Activated B cell treated with CpG ODN at 0.5 μM for 24 hours (primary cell): ENCODE data around the gene RHO. TPM values are rescaled to one million over a fixed set of nuclear protein-coding genes. Genes with fewer than 3 reads are reported as not detected.

Source experiments
- ATAC-seq: fragments of 200-7000 bp; cut with Tn5 transposase; one replicate; pipeline ENCODE4 v1.10.0; 2021; ENCODE audit warnings: low read depth, mild to moderate bottlenecking, moderate library complexity
- CTCF ChIA-PET: fragments of 350-600 bp; sonication (Branson Sonifier 250); formaldehyde crosslinking; loops from one replicate; lab custom pipeline; 2021; ENCODE audit warnings: antibody characterized with exemption; lab: Charles Lee
- POLR2A ChIA-PET: fragments of 350-600 bp; sonication (Branson Sonifier 250); formaldehyde crosslinking; loops from one replicate; lab custom pipeline; 2021; ENCODE audit warnings: antibody characterized with exemption; lab: Charles Lee
- DNase-seq: peaks from one replicate; pipeline ENCODE4 v3.0.0; 2022
- H3K27ac Mint-ChIP-seq: one replicate; pipeline ENCODE4 v1.8.0; 2020; ENCODE audit warnings: mixed read lengths
- H3K27me3 Mint-ChIP-seq: one replicate; pipeline ENCODE4 v1.8.0; 2021; ENCODE audit warnings: mixed read lengths
- H3K36me3 Mint-ChIP-seq: one replicate; pipeline ENCODE4 v1.8.0; 2021; ENCODE audit warnings: low read depth, mixed read lengths
- H3K4me1 Mint-ChIP-seq: one replicate; pipeline ENCODE4 v1.8.0; 2021; ENCODE audit warnings: mixed read lengths
- H3K4me3 Mint-ChIP-seq: one replicate; pipeline ENCODE4 v1.8.0; 2020; ENCODE audit warnings: mild to moderate bottlenecking, mixed read lengths
- H3K9me3 Mint-ChIP-seq: one replicate; pipeline ENCODE4 v1.8.0; 2020; ENCODE audit warnings: mixed read lengths
- intact Hi-C: fragments of 100-400 bp; cut with micrococcal nuclease; formaldehyde crosslinking; loops from one replicate; pipeline ENCODE4 v1.15.1; 2024
- total RNA-seq: library from RNA; stranded (reverse); gene quantifications from 2 replicates; pipeline ENCODE4 v1.2.3, GENCODE V29; 2022
- TF ChIP-seq, protein P1 (sequence below): fragments of 200-600 bp; IDR thresholded peaks from one replicate; pipeline ENCODE4 v1.8.0; 2022; ENCODE audit warnings: antibody characterized with exemption, mild to moderate bottlenecking

RHO gene
- total RNA-seq, 1 donor from 2014 or later, result not detected

DNA sequence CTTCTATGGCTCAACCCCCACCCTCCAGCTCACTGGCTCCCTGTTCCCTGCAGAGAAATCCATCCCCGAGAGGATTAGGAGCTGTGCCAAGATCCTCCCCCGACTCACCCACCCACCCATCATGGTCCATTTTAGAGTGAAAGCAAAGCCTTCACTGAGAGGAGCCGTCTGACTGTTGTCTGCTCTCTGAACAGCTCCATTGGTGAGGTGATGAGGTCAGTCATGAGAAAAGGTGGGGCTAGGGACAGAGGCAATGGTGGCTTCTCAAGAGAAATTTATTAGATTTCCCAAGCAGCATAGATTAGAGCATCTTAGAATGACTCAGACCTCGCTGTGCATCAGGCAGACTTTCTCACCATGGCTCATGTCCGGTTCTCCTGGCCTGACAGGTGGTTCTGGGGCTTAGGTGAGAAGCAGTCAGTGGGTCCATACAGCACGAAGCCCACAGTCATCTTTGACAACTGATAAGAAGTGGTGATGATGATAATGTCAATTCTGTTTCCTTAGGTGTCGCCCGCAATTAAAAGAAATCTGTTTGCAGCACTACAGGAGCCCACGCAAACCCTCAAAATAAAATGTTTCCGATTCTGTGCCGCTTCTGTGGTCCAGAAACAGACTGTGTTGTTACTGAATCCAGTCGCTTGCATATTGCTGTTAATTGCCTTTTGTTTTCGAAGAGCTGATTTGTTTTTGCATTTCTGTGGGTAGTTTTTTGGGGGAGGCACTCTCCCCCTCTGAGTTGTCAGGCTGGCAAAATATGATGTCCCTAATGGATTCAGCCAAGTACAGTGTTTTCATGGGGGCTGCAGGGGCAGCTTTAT, 24.8 kb upstream of the RHO start:
- no peak overlapping the region for H3K27ac Mint-ChIP-seq
- POLR2A ChIA-PET, result no interaction called here
- CTCF ChIA-PET, result interaction anchor here (1.3 kb wide), 1 partner anchor 13 kb away, joined by 3 read pairs; no protein-coding TSS in a partner anchor
- TF ChIP-seq, protein P1, sequence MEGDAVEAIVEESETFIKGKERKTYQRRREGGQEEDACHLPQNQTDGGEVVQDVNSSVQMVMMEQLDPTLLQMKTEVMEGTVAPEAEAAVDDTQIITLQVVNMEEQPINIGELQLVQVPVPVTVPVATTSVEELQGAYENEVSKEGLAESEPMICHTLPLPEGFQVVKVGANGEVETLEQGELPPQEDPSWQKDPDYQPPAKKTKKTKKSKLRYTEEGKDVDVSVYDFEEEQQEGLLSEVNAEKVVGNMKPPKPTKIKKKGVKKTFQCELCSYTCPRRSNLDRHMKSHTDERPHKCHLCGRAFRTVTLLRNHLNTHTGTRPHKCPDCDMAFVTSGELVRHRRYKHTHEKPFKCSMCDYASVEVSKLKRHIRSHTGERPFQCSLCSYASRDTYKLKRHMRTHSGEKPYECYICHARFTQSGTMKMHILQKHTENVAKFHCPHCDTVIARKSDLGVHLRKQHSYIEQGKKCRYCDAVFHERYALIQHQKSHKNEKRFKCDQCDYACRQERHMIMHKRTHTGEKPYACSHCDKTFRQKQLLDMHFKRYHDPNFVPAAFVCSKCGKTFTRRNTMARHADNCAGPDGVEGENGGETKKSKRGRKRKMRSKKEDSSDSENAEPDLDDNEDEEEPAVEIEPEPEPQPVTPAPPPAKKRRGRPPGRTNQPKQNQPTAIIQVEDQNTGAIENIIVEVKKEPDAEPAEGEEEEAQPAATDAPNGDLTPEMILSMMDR, result no peak
- ATAC-seq (no peak), DNase-seq (no peak)
- peaks cover 27% of the 10 kb centered on the region for H3K36me3 Mint-ChIP-seq
- no peaks in the 10 kb centered on the region for H3K27me3 Mint-ChIP-seq
- H3K4me1 Mint-ChIP-seq, result no peaks in the 10 kb centered on the region
- H3K9me3 Mint-ChIP-seq, result no peaks in the 10 kb centered on the region
- intact Hi-C loops, result no loop called here
- no peak overlapping the region for H3K4me3 Mint-ChIP-seq

DNA sequence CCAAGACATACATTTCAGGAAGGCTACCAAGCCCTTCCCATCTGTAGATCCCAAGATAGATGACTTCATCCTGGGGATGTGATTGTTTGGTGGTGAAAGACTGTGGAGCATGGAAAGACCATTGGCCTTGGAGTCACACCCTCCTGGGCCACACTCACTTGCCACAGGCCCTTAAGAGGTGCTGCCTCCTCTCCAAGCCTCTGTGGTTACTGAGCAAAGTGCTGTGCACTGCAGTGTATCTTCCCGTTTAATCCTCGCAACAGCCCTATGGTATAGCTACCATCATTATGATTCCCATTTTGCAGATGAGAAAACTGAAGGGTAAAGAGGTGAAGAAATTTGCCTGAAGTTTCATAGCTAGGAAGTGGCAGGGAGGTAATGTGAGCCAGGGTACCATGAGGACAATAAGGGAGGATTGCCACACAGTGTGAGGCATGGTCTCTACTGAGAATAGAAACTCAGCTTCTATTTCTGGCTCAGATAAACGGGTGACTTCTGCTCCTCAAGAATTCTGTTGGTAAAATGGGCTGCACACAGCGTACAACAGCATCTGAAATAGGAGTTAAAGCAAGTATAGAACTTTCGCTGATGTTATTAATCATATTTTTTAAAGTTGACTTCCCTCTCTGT, 23.9 kb upstream of the RHO start:
- intact Hi-C loops, result no loop called here
- TF ChIP-seq, protein P1, result no peak
- Mint-ChIP-seq H3K4me3 (no peak overlapping the region), H3K36me3 (peaks cover 25% of the 10 kb centered on the region), H3K9me3 (no peaks in the 10 kb centered on the region), H3K27ac (no peak overlapping the region), H3K27me3 (no peaks in the 10 kb centered on the region), H3K4me1 (no peaks in the 10 kb centered on the region)
- ATAC-seq, result no peak
- ChIA-PET CTCF (no interaction called here), POLR2A (no interaction called here)
- no peak for DNase-seq

DNA sequence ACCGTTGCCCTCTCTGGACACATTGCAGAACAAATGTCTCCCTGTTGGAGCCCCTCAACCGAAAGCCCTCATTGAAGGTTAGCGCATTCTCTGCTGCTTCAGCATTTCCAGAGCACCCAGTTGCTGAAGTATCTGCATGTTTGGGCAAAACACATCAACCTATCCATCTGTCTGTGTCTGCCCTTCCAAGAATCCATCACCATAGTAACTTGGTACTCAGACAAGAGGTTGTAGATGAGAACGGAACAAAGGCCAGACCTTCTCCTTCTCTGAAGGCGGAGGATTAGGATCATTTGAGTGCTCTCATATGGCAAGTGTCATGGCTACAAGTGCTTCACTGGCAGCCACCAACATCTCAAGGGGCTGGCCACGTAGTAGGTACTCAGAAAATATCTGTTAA, 23.1 kb upstream of the RHO start:
- TF ChIP-seq, protein P1, result no peak
- intact Hi-C loops, result no loop called here
- ChIA-PET CTCF (no interaction called here), POLR2A (no interaction called here)
- no peaks in the 10 kb centered on the region for H3K9me3 Mint-ChIP-seq
- H3K4me1 Mint-ChIP-seq, result no peaks in the 10 kb centered on the region
- H3K27ac Mint-ChIP-seq, result no peak overlapping the region
- ATAC-seq, result no peak
- H3K36me3 Mint-ChIP-seq, result peaks cover 19% of the 10 kb centered on the region
- DNase-seq, result no peak
- no peaks in the 10 kb centered on the region for H3K27me3 Mint-ChIP-seq
- H3K4me3 Mint-ChIP-seq, result no peak overlapping the region

DNA sequence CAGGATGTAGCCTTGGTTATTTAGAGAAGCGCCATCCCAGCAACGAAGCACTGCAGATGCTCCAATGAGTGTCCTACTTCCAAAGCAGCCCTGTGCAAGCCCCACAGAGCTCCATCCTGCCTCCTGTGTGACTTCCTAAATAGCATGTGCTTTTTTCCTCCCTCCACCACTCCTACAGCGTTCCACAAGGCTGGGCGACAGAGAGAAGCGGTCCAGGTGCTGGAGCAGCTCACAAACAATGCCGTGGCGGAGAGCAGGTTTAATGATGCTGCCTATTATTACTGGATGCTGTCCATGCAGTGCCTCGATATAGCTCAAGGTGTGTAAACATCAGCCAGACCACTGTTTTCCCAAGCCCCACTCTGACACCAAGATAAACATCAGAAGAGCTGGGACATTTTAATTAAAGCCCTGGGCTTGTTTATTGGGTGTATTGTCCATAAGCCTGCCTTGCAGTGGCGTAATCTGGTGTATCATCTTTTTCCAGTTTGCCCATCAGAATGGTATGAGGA, 22.2 kb upstream of the RHO start:
- intact Hi-C loops, result no loop called here
- DNase-seq (no peak), ATAC-seq (no peak)
- Mint-ChIP-seq H3K36me3 (peaks cover 14% of the 10 kb centered on the region), H3K27ac (no peak overlapping the region), H3K27me3 (no peaks in the 10 kb centered on the region), H3K9me3 (no peaks in the 10 kb centered on the region), H3K4me3 (no peak overlapping the region), H3K4me1 (no peaks in the 10 kb centered on the region)
- ChIA-PET CTCF (no interaction called here), POLR2A (no interaction called here)
- TF ChIP-seq, protein P1, result no peak

DNA sequence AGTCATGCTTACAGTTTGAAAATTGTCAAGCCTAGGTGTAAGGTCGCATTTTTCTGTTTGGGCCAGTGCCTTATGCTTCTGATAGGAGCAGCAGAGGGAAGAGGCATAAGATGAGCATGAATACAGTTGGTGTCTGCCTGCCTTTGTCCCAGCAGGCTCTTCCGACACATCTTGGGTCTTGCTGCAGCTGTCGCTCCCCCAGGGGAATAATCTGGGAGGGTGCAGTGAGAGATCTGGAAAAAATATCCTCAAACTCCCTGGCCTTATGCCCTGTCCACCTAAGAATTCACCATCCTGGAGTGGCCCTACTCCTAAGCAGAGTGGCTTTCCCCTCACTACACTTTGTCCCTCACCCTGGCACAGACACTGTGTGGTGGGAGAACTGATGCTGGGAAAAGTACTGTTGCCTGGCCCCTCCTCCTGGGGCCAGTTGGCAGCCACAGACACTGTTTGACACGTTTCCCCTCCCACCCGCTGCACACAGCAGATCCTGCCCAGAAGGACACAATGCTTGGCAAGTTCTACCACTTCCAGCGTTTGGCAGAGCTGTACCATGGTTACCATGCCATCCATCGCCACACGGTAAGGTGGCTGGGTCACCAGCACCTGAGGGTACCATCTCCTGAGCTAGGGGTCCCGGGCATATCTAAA, 21.1 kb upstream of the RHO start:
- ChIA-PET CTCF (interaction anchor here (0.6 kb wide), 1 partner anchor 119 kb away, joined by 3 read pairs; no protein-coding TSS in a partner anchor), POLR2A (no interaction called here)
- intact Hi-C loops, result no loop called here
- H3K4me1 Mint-ChIP-seq, result no peaks in the 10 kb centered on the region
- no peak overlapping the region for H3K27ac Mint-ChIP-seq
- peaks cover 17% of the 10 kb centered on the region for H3K36me3 Mint-ChIP-seq
- H3K4me3 Mint-ChIP-seq, result no peak overlapping the region
- DNase-seq (no peak), ATAC-seq (no peak)
- TF ChIP-seq, protein P1, result no peak
- H3K9me3 Mint-ChIP-seq, result no peaks in the 10 kb centered on the region
- H3K27me3 Mint-ChIP-seq, result no peaks in the 10 kb centered on the region
